ENCODE data around the gene PCDHA8.
"Not testable (repeated sequence)": the region's sequence is repeated elsewhere in the genome, so short reads cannot be mapped to it uniquely, and the experiment has no call there.

The PCDHA8 gene, protein sequence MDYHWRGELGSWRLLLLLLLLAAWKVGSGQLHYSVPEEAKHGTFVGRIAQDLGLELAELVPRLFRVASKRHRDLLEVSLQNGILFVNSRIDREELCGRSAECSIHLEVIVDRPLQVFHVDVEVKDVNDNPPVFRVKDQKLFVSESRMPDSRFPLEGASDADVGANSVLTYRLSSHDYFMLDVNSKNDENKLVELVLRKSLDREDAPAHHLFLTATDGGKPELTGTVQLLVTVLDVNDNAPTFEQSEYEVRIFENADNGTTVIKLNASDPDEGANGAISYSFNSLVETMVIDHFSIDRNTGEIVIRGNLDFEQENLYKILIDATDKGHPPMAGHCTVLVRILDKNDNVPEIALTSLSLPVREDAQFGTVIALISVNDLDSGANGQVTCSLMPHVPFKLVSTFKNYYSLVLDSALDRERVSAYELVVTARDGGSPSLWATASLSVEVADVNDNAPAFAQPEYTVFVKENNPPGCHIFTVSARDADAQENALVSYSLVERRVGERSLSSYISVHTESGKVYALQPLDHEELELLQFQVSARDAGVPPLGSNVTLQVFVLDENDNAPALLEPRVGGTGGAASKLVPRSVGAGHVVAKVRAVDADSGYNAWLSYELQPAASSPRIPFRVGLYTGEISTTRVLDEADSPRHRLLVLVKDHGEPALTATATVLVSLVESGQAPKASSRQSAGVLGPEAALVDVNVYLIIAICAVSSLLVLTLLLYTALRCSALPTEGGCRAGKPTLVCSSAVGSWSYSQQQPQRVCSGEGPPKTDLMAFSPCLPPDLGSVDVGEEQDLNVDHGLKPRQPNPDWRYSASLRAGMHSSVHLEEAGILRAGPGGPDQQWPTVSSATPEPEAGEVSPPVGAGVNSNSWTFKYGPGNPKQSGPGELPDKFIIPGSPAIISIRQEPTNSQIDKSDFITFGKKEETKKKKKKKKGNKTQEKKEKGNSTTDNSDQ

GRCh38 chr5:140840978-140841962, at the start of gene PCDHA8:
Gene PCDHA8 (plus strand): TSS chr5:140841187. CDS start chr5:140841322, 135 bp downstream.
- no peak for DNase-seq (ENCODE audit: low read depth)

GRCh38 chr5:140794595-140795258, 46.3 kb upstream of the PCDHA8 start, which contains the start of gene PCDHA2:
Gene PCDHA2 (plus strand): TSS chr5:140794852.
- no peak for DNase-seq (ENCODE audit: low read depth)

GRCh38 chr5:140795259-140795641, 45.7 kb upstream of the PCDHA8 start:
- no peak for DNase-seq (ENCODE audit: low read depth)

- not testable (repeated sequence) for DNase-seq (ENCODE audit: low read depth)
Measured at GRCh38 chr5:140796072-140796717, 44.8 kb upstream of the PCDHA8 start.

DNA sequence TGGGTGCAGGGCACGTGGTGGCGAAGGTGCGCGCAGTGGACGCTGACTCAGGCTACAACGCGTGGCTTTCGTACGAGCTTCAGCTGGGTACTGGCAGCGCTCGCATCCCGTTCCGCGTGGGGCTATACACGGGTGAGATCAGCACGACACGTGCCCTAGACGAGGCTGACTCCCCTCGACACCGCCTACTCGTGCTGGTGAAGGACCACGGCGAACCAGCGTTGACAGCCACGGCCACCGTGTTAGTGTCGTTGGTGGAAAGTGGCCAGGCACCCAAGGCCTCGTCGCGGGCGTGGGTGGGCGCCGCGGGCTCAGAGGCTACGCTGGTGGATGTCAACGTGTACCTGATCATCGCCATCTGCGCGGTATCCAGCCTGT, 44.3 kb upstream of the PCDHA8 start:
- DNase-seq (ENCODE audit: low read depth) = no peak

GRCh38 chr5:140800816-140801493, 40.0 kb upstream of the PCDHA8 start, which contains the start of gene PCDHA3:
Gene PCDHA3 (plus strand): TSS chr5:140801057.
- DNase-seq (ENCODE audit: low read depth) = peak; percentile 5

DNA sequence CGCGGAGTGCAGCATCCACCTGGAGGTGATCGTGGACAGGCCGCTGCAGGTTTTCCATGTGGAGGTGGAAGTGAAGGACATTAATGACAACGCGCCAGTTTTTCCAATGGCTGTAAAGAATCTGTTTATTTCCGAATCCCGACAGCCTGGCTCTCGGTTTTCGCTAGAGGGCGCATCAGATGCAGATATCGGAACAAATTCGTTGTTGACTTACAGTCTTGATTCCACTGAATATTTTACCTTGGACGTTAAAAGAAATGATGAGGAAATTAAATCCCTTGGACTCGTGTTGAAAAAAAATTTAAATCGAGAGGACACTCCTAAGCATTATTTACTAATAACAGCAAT, 39.5 kb upstream of the PCDHA8 start:
- DNase-seq (ENCODE audit: low read depth) = no peak

DNA sequence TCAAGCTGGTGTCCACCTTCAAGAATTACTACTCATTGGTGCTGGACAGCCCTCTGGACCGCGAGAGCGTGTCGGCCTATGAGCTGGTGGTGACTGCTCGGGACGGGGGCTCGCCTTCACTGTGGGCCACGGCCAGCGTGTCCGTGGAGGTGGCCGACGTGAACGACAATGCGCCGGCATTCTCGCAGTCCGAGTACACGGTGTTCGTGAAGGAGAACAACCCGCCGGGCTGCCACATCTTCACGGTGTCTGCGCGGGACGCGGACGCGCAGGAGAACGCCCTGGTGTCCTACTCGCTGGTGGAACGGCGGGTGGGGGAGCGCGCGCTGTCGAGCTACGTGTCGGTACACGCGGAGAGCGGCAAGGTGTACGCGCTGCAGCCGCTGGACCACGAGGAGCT, 38.6 kb upstream of the PCDHA8 start:
- DNase-seq (ENCODE audit: low read depth) = not testable (repeated sequence)

GRCh38 chr5:140802781-140803271, 38.2 kb upstream of the PCDHA8 start:
- DNase-seq (ENCODE audit: low read depth) = no peak

DNA sequence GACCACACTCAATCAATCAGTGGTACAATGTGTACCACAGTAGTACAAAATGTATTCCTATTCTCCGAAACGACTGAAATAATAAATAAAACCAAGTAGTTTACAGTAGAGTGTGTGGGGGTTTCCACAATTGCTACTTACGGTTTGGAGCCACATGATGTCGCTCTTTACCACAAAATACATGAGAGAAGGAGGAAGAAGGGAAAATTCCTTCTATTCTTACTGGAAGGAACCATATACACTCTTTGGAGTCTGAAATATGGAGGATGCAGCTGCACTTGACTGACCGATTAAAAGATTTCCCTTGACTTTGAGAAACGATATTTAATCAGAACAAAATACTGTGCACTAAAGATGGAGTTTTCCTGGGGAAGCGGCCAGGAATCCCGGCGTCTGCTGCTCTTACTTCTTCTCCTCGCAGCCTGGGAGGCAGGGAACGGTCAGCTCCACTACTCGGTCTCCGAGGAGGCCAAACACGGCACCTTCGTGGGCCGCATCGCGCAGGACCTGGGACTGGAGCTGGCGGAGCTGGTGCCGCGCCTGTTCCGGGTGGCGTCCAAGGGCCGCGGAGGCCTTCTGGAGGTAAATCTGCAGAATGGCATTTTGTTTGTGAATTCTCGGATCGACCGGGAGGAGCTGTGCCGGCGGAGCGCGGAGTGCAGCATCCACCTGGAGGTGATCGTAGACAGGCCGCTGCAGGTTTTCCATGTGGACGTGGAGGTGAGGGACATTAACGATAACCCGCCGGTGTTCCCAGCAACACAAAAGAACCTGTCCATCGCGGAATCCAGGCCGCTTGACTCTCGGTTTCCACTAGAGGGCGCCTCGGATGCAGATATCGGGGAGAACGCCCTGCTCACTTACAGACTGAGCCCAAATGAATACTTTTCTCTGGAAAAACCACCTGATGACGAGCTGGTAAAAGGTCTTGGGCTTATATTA, 33.9 kb upstream of the PCDHA8 start, which contains the start of gene PCDHA4:
TSS of gene PCDHA4 (plus strand) at position 235 of the 942 bp plus-strand sequence.
- DNase-seq (ENCODE audit: low read depth) = no peak

GRCh38 chr5:140808241-140808888, 32.6 kb upstream of the PCDHA8 start:
- DNase-seq (ENCODE audit: low read depth) = not testable (repeated sequence)

GRCh38 chr5:140808889-140809291, 32.1 kb upstream of the PCDHA8 start:
- DNase-seq (ENCODE audit: low read depth) = no peak

GRCh38 chr5:140821375-140822280, 19.4 kb upstream of the PCDHA8 start, which contains the start of gene PCDHA5:
Gene PCDHA5 (plus strand): TSS chr5:140821613.
- DNase-seq (ENCODE audit: low read depth) = no peak

DNA sequence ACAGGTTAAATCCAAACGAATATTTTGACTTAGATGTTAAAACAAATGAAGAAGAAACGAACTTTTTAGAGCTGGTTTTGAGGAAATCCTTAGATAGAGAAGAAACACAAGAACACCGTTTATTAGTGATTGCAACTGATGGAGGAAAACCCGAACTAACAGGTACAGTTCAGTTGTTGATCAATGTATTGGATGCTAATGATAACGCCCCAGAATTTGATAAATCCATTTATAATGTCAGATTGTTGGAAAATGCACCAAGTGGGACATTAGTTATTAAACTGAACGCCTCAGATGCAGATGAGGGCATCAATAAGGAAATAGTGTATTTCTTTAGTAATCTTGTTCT, 18.7 kb upstream of the PCDHA8 start:
- DNase-seq (ENCODE audit: low read depth) = no peak

DNA sequence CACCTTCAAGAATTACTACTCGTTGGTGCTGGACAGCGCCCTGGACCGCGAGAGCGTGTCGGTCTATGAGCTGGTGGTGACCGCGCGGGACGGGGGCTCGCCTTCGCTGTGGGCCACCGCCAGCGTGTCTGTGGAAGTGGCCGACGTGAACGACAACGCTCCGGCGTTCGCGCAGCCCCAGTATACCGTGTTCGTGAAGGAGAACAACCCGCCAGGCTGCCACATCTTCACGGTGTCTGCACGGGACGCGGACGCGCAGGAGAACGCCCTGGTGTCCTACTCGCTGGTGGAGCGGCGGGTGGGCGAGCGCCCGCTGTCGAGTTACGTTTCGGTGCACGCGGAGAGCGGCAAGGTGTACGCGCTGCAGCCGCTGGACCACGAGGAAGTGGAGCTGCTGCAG, 18.0 kb upstream of the PCDHA8 start:
- DNase-seq (ENCODE audit: low read depth) = not testable (repeated sequence)

DNA sequence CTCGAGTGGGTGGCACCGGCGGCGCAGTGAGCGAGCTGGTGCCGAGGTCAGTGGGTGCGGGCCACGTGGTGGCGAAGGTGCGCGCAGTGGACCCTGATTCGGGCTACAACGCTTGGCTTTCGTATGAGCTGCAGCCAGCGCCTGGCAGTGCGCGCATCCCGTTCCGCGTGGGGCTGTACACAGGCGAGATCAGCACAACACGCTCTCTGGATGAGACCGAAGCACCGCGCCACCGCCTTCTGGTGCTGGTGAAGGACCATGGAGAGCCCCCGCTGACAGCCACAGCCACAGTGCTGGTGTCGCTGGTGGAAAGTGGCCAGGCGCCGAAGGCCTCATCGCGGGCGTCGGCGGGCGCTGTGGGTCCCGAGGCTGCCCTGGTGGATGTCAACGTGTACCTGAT, 17.5 kb upstream of the PCDHA8 start:
- no peak for DNase-seq (ENCODE audit: low read depth)
